ENCODE results near the gene DTNBP1.
A peak's percentile ranks its signal among the peaks of the same experiment; 100 is the strongest.
"Not testable (repeated sequence)": the region's sequence is repeated elsewhere in the genome, so short reads cannot be mapped to it uniquely, and the experiment has no call there.

The DTNBP1 gene

GRCh38 chr6:15666896-15667295 lies 4.1 kb upstream of the DTNBP1 start:
- not testable (repeated sequence) for FAIRE-seq

- FAIRE-seq, result no peak
These were observed 2.4 kb upstream of the DTNBP1 start for GRCh38 chr6:15665237-15665636.

GRCh38 chr6:15663130-15663871 lies 473 bp upstream of the DTNBP1 start:
- FAIRE-seq, result no peak

- FAIRE-seq, result no peak
These were observed 939 bp downstream of the DTNBP1 start for GRCh38 chr6:15661853-15662325.

GRCh38 chr6:15659181-15659580 lies 3.6 kb downstream of the DTNBP1 start:
- no peak for FAIRE-seq

GRCh38 chr6:15658181-15658744 lies 4.6 kb downstream of the DTNBP1 start:
- FAIRE-seq, result no peak

- FAIRE-seq, result no peak
These were observed 5.5 kb downstream of the DTNBP1 start for GRCh38 chr6:15657290-15657689.

GRCh38 chr6:15656145-15656544 lies 6.7 kb downstream of the DTNBP1 start:
- FAIRE-seq, result no peak

- FAIRE-seq, result no peak
These were observed 8.6 kb downstream of the DTNBP1 start for GRCh38 chr6:15654250-15654649.

- FAIRE-seq, result no peak
These were observed 9.2 kb downstream of the DTNBP1 start for GRCh38 chr6:15653581-15653980.

GRCh38 chr6:15650004-15650559 lies 12.7 kb downstream of the DTNBP1 start:
- not testable (repeated sequence) for FAIRE-seq

GRCh38 chr6:15644904-15645303 lies 17.9 kb downstream of the DTNBP1 start:
- no peak for FAIRE-seq

GRCh38 chr6:15643542-15643941 lies 19.3 kb downstream of the DTNBP1 start:
- no peak for FAIRE-seq

GRCh38 chr6:15642276-15642675 lies 20.6 kb downstream of the DTNBP1 start:
- FAIRE-seq, result no peak

- no peak for FAIRE-seq
These were observed 24.5 kb downstream of the DTNBP1 start for GRCh38 chr6:15638373-15638772.

- no peak for FAIRE-seq
These were observed 31.4 kb downstream of the DTNBP1 start for GRCh38 chr6:15631432-15631831.

GRCh38 chr6:15630202-15630601 lies 32.6 kb downstream of the DTNBP1 start:
- no peak for FAIRE-seq

- FAIRE-seq, result no peak
These were observed 33.3 kb downstream of the DTNBP1 start for GRCh38 chr6:15629487-15629886.

- FAIRE-seq, result no peak
These were observed 34.2 kb downstream of the DTNBP1 start for GRCh38 chr6:15628499-15629131.

GRCh38 chr6:15627821-15628220 lies 35.0 kb downstream of the DTNBP1 start:
- peak; percentile 78 for FAIRE-seq

GRCh38 chr6:15626878-15627674 lies 35.8 kb downstream of the DTNBP1 start:
- peak; percentile 81 for FAIRE-seq

GRCh38 chr6:15626160-15626559 lies 36.7 kb downstream of the DTNBP1 start:
- FAIRE-seq, result no peak

All from islet of Langerhans (tissue), 1 donor.